A673 (cell line): ENCODE measurements around the gene MLANA.

ENCODE experiments used
- CTCF ChIP-seq: fragments of 300-800, 200-600 bp; sonication (generic); conservative IDR thresholded peaks from 2 replicates; pipeline ENCODE4 v1.5.1; 2017; ENCODE audit warnings: low read depth, mild to moderate bottlenecking, antibody characterized with exemption, low read length, moderate library complexity, mixed read lengths
- EZH2 ChIP-seq: fragments of 200-600 bp; sonication (generic); IDR thresholded peaks from 2 replicates; pipeline ENCODE4 v1.6.1; 2017; ENCODE audit warnings: borderline replicate concordance, low read depth, mild to moderate bottlenecking, mixed read lengths, antibody characterized with exemption, low read length; ENCODE audit not compliant: poor library complexity, severe bottlenecking

GRCh38 chr9:5841771-5842573 is 48.7 kb upstream of the MLANA start:
- TF ChIP-seq CTCF (no peak), EZH2 (no peak)
